Measurements from ENCODE around the gene ARHGAP24. TPM values are rescaled to one million over a fixed set of nuclear protein-coding genes. Genes with fewer than 3 reads are reported as not detected.

Gene ARHGAP24
- total RNA-seq, 2 donors from 2014 or later = 66.8 to 85.6 TPM

DNA sequence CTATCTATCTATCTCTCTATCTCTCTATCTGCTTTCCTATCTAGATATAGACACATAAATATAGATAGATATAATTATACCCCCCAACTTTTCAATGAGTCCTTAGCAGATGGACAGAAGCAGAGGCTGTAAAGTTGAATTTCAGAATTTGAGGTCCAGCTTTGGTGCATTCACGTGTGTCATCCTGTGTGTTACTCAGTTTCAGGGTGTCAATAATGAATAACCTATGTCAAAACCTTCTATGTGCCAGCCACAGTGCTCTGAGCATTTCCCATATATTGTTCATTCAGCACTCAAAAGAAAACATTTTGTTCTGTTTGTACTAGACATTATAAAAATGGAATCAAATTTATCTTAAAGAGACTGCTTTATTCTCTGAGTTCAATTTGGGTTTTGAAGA lies 310.0 kb downstream of the ARHGAP24 start:
- H3K27ac ChIP-seq (ENCODE audit: low read depth, low read length) = no peak overlapping the region
- Mint-ChIP-seq H3K4me1 (peaks cover 25% of the 10 kb centered on the region), H3K4me3 (no peak overlapping the region), H3K27ac (no peak overlapping the region), H3K9me3 (no peaks in the 10 kb centered on the region), H3K36me3 (ENCODE audit: low read depth) (peaks cover 4% of the 10 kb centered on the region), H3K27me3 (ENCODE audit: insufficient read depth) (no peaks in the 10 kb centered on the region)
- no peak for DNase-seq
- TF ChIP-seq, protein P1, sequence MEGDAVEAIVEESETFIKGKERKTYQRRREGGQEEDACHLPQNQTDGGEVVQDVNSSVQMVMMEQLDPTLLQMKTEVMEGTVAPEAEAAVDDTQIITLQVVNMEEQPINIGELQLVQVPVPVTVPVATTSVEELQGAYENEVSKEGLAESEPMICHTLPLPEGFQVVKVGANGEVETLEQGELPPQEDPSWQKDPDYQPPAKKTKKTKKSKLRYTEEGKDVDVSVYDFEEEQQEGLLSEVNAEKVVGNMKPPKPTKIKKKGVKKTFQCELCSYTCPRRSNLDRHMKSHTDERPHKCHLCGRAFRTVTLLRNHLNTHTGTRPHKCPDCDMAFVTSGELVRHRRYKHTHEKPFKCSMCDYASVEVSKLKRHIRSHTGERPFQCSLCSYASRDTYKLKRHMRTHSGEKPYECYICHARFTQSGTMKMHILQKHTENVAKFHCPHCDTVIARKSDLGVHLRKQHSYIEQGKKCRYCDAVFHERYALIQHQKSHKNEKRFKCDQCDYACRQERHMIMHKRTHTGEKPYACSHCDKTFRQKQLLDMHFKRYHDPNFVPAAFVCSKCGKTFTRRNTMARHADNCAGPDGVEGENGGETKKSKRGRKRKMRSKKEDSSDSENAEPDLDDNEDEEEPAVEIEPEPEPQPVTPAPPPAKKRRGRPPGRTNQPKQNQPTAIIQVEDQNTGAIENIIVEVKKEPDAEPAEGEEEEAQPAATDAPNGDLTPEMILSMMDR (conservative IDR thresholded peaks at IDR 0.05) = no peak
- H3K36me3 ChIP-seq (ENCODE audit: control insufficient read depth, insufficient read depth, low read length) = no peaks in the 10 kb centered on the region
- no peaks in the 10 kb centered on the region for H3K27me3 ChIP-seq (ENCODE audit: control insufficient read depth, insufficient read depth, low read length, poor library complexity, severe bottlenecking)
- H3K9me3 ChIP-seq (ENCODE audit: control insufficient read depth, low read length) = peaks cover 7% of the 10 kb centered on the region
- no peak overlapping the region for H3K9ac ChIP-seq (ENCODE audit: extremely low read depth, low read length, poor library complexity, severe bottlenecking)
- WGBS, 2 experiments (ENCODE audit: insufficient coverage in 1 of 2, insufficient read length in 1 of 2) = 87% methylated on average over 1 of the region's 1 CpG; no CpG with 5 or more reads in 1 of the 2 experiments
- no peak overlapping the region for H3K4me3 ChIP-seq (ENCODE audit: low read length)
- H3K4me1 ChIP-seq (ENCODE audit: control insufficient read depth, insufficient read depth, low read length) = no peaks in the 10 kb centered on the region

DNA sequence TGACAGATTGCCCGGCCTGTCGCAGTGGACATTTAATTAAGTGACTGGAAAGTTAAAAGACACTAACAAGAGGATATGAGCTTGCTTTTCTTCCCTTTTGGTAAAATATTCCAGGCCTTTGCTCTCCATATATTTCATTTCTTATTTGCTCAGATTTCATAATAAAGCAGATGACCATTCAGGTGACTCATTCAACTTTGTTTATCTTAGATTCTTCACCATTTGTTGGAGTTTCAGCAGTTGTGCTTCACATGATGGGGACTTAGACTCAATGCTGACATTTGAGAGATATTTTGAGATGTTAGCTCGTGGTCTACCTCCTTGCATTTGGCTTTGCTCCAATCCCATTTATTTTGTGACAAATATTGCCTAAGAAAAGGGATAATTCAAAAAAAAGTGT lies 312.2 kb downstream of the ARHGAP24 start:
- no peak for DNase-seq
- no peaks in the 10 kb centered on the region for H3K27me3 Mint-ChIP-seq (ENCODE audit: insufficient read depth)
- H3K4me1 Mint-ChIP-seq = peaks cover 25% of the 10 kb centered on the region
- H3K4me3 Mint-ChIP-seq = no peak overlapping the region
- Histone ChIP-seq H3K4me3 (ENCODE audit: low read length) (no peak overlapping the region), H3K27ac (ENCODE audit: low read depth, low read length) (no peak overlapping the region), H3K9ac (ENCODE audit: extremely low read depth, low read length, poor library complexity, severe bottlenecking) (no peak overlapping the region), H3K36me3 (ENCODE audit: control insufficient read depth, insufficient read depth, low read length) (no peaks in the 10 kb centered on the region), H3K9me3 (ENCODE audit: control insufficient read depth, low read length) (peaks cover 7% of the 10 kb centered on the region), H3K4me1 (ENCODE audit: control insufficient read depth, insufficient read depth, low read length) (no peaks in the 10 kb centered on the region), H3K27me3 (ENCODE audit: control insufficient read depth, insufficient read depth, low read length, poor library complexity, severe bottlenecking) (no peaks in the 10 kb centered on the region)
- H3K36me3 Mint-ChIP-seq (ENCODE audit: low read depth) = no peaks in the 10 kb centered on the region
- TF ChIP-seq, protein P1 (conservative IDR thresholded peaks at IDR 0.05) = no peak
- 93 to 100% methylated on average over 3 of the region's 3 CpGs for WGBS, 2 experiments (ENCODE audit: insufficient coverage in 1 of 2, insufficient read length in 1 of 2)
- H3K9me3 Mint-ChIP-seq = no peaks in the 10 kb centered on the region
- no peak overlapping the region for H3K27ac Mint-ChIP-seq

DNA sequence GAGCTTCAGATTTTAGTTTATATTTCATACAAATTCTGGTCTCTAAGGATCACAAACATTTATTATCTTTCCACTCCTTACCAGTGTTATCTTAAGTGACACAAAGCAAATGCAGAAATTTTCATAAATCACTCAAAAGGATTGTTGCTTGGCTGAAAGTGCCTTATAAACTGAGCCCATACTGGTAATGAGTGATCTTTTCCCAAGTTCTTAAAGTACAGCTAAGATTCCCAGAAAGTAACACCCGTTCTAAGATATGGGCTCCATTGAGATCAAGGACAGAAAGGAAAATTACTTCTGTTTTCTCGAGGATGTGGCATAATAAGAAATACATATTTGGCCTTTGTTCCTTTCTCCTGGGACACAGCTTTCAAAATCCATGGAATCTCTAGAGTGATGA lies 313.7 kb downstream of the ARHGAP24 start:
- H3K4me1 Mint-ChIP-seq = peaks cover 23% of the 10 kb centered on the region
- Histone ChIP-seq H3K4me1 (ENCODE audit: control insufficient read depth, insufficient read depth, low read length) (no peaks in the 10 kb centered on the region), H3K9ac (ENCODE audit: extremely low read depth, low read length, poor library complexity, severe bottlenecking) (no peak overlapping the region), H3K27ac (ENCODE audit: low read depth, low read length) (no peak overlapping the region), H3K9me3 (ENCODE audit: control insufficient read depth, low read length) (peaks cover 7% of the 10 kb centered on the region), H3K27me3 (ENCODE audit: control insufficient read depth, insufficient read depth, low read length, poor library complexity, severe bottlenecking) (no peaks in the 10 kb centered on the region), H3K4me3 (ENCODE audit: low read length) (no peak overlapping the region), H3K36me3 (ENCODE audit: control insufficient read depth, insufficient read depth, low read length) (no peaks in the 10 kb centered on the region)
- no peaks in the 10 kb centered on the region for H3K9me3 Mint-ChIP-seq
- no peak for DNase-seq
- no peaks in the 10 kb centered on the region for H3K27me3 Mint-ChIP-seq (ENCODE audit: insufficient read depth)
- H3K4me3 Mint-ChIP-seq = no peak overlapping the region
- 62 to 77% methylated on average over 2 of the region's 2 CpGs for WGBS, 2 experiments (ENCODE audit: insufficient coverage in 1 of 2, insufficient read length in 1 of 2)
- TF ChIP-seq, protein P1 (conservative IDR thresholded peaks at IDR 0.05) = no peak
- H3K36me3 Mint-ChIP-seq (ENCODE audit: low read depth) = no peaks in the 10 kb centered on the region
- H3K27ac Mint-ChIP-seq = no peak overlapping the region

Data from endodermal cell (in vitro differentiated cells).